ENCODE measurements around the gene ERP27. TPM values are rescaled to one million over a fixed set of nuclear protein-coding genes. Genes with fewer than 3 reads are reported as not detected.

ERP27 gene
- total and polyA plus RNA-seq, 2 donors (not counting 3 experiments of a cell fraction or from before 2014, with no cell fraction given) = 0.70 to 0.88 TPM

DNA sequence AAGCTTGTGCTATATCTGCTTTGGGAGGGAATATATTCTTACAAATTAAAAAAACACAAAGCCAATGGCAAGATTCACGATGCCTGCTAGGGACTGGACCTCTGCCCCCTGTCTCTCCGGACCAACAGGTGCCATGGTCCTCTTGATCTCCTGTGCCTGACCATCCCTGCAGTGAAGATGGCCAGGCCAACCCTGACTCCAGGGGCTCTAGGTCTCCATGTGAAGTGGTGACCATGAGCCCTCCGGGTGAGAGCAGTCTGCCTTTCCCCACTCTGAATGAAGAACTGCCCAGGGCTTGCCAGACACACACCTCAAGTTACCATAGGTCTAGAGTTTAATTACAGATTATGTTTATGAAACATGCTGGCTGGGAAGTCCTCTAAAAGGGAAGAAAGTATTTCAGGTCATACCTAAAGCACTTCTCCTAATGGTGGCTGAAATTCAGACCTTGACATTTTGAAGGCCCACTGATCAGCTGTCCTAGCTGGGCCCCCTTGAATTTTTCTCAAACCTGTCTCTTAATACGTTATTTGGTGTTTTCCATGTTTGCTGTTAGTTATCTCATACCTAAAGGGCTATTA is 21.7 kb upstream of the ERP27 start:
- FAIRE-seq = no peak
- no TSS peak for BruUV-seq (replicated peaks)
- Histone ChIP-seq H3K27me3 (ENCODE audit: control insufficient read depth in 2 of 2, insufficient read depth in 2 of 2, low read length in 2 of 2) (no peaks in the 10 kb centered on the region), H2AFZ (ENCODE audit: low read depth, low read length) (no peak overlapping the region), H3K79me2 (ENCODE audit: control insufficient read depth, insufficient read depth, low read length) (peaks cover 63% of the 10 kb centered on the region), H3K9ac (replicated peaks; ENCODE audit: extremely low read depth, insufficient read depth, low read length) (peak overlapping the region; percentile 48), H3K9me1 (replicated peaks; ENCODE audit: control insufficient read depth, extremely low read depth, insufficient read depth, low read length) (no peaks in the 10 kb centered on the region), H4K20me1 (replicated peaks; ENCODE audit: control insufficient read depth, extremely low read depth, insufficient read depth, low read length) (no peaks in the 10 kb centered on the region), H3K4me1 (ENCODE audit: control insufficient read depth, extremely low read depth, insufficient read depth, low read length) (peaks cover 52% of the 10 kb centered on the region), H3K4me3 (replicated peaks in 1 of 3; ENCODE audit: insufficient read depth in 1 of 3, low read depth in 1 of 3, low read length in 3 of 3) (peak overlapping the region; percentile 12 to 78 (median 57)), H3K27ac (ENCODE audit: insufficient read depth, low read depth, low read length) (peak overlapping the region; percentile 80), H3K36me3 (ENCODE audit: control insufficient read depth in 2 of 2, extremely low read depth in 1 of 2, insufficient read depth in 2 of 2, low read length in 2 of 2) (no peaks in the 10 kb centered on the region), H3K9me3 (replicated peaks; ENCODE audit: control insufficient read depth, insufficient read depth, low read length) (no peaks in the 10 kb centered on the region), H3K4me2 (ENCODE audit: insufficient read depth, low read length) (peak overlapping the region; percentile 98)
- peak; percentile 24 for DNase-seq (ENCODE audit: low read depth, low spot score)
- CTCF ChIA-PET = interaction anchor here (1.4 kb wide), 1 partner anchor 36 kb away, joined by 4 read pairs; no protein-coding TSS in a partner anchor
- intact Hi-C loops (cut with micrococcal nuclease) (loop anchor here (2.0 to 10.0 kb wide), 4 partner anchors 35 to 705 kb away; partner anchors contain the start of gene ATF7IP), dilution Hi-C loops (cut with MboI; ENCODE audit: extremely low pct_ligation_motif_present, low sequenced_read_pairs) (loop anchor here (10.0 kb wide), 1 partner anchor 125 kb away; no protein-coding TSS in a partner anchor)
- TF ChIP-seq POLR2A (IDR thresholded peaks at IDR 0.05; ENCODE audit: low read depth, low read length) = peak; percentile 10
- no peak for TF ChIP-seq MYC (IDR thresholded peaks at IDR 0.05; ENCODE audit: low read depth, low read length)
- POLR2A ChIA-PET = interaction anchor here (1.2 kb wide), 1 partner anchor 156 kb away, joined by 3 read pairs; the partner anchor contains the start of gene C12orf60

- ChIA-PET POLR2A (no interaction called here), CTCF (interaction anchor here (1.4 kb wide), 1 partner anchor 36 kb away, joined by 4 read pairs; no protein-coding TSS in a partner anchor)
- H3K79me2 ChIP-seq (ENCODE audit: control insufficient read depth, insufficient read depth, low read length) = peaks cover 68% of the 10 kb centered on the region
- TF ChIP-seq, protein P1, sequence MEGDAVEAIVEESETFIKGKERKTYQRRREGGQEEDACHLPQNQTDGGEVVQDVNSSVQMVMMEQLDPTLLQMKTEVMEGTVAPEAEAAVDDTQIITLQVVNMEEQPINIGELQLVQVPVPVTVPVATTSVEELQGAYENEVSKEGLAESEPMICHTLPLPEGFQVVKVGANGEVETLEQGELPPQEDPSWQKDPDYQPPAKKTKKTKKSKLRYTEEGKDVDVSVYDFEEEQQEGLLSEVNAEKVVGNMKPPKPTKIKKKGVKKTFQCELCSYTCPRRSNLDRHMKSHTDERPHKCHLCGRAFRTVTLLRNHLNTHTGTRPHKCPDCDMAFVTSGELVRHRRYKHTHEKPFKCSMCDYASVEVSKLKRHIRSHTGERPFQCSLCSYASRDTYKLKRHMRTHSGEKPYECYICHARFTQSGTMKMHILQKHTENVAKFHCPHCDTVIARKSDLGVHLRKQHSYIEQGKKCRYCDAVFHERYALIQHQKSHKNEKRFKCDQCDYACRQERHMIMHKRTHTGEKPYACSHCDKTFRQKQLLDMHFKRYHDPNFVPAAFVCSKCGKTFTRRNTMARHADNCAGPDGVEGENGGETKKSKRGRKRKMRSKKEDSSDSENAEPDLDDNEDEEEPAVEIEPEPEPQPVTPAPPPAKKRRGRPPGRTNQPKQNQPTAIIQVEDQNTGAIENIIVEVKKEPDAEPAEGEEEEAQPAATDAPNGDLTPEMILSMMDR (IDR thresholded peaks at IDR 0.05; ENCODE audit: extremely low read depth in 1 of 2, insufficient read depth in 1 of 2, low read depth in 1 of 2, low read length in 2 of 2) = no peak
- TF ChIP-seq, protein P2, sequence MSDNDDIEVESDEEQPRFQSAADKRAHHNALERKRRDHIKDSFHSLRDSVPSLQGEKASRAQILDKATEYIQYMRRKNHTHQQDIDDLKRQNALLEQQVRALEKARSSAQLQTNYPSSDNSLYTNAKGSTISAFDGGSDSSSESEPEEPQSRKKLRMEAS (IDR thresholded peaks at IDR 0.05; ENCODE audit: insufficient read depth, insufficient read length) = no peak
- TF ChIP-seq MYC (IDR thresholded peaks at IDR 0.05; ENCODE audit: low read depth, low read length) (no peak), GATA2 (IDR thresholded peaks at IDR 0.05; ENCODE audit: insufficient read depth, insufficient read length, low read depth, low read length) (no peak), EZH2 (IDR thresholded peaks at IDR 0.05; ENCODE audit: borderline replicate concordance, low read depth, low read length, severe bottlenecking) (no peak), POLR2A (IDR thresholded peaks at IDR 0.05; ENCODE audit: low read depth, low read length) (no peak), JUN (IDR thresholded peaks at IDR 0.05; ENCODE audit: borderline replicate concordance, insufficient read depth, insufficient read length, low read depth) (no peak), POLR2AphosphoS5 (IDR thresholded peaks at IDR 0.05; ENCODE audit: insufficient read depth, low read depth, low read length) (no peak), FOS (IDR thresholded peaks at IDR 0.05; ENCODE audit: borderline replicate concordance, insufficient read depth, low read length) (no peak)
- H3K27me3 ChIP-seq (ENCODE audit: control insufficient read depth in 2 of 2, insufficient read depth in 2 of 2, low read length in 2 of 2) = no peaks in the 10 kb centered on the region
- DNase-seq (ENCODE audit: low read depth, low spot score) (no peak), FAIRE-seq (no peak)
- intact Hi-C loops (cut with micrococcal nuclease) (loop anchor here (5.0 to 10.0 kb wide), 2 partner anchors 592 to 705 kb away; partner anchors contain the start of gene ATF7IP), dilution Hi-C loops (cut with MboI; ENCODE audit: extremely low pct_ligation_motif_present, low sequenced_read_pairs) (loop anchor here (10.0 kb wide), 1 partner anchor 125 kb away; no protein-coding TSS in a partner anchor)
- H3K4me2 ChIP-seq (ENCODE audit: insufficient read depth, low read length) = peak overlapping the region; percentile 98
- H2AFZ ChIP-seq (ENCODE audit: low read depth, low read length) = no peak overlapping the region
- H4K20me1 ChIP-seq (replicated peaks; ENCODE audit: control insufficient read depth, extremely low read depth, insufficient read depth, low read length) = no peaks in the 10 kb centered on the region
- H3K9ac ChIP-seq (replicated peaks; ENCODE audit: extremely low read depth, insufficient read depth, low read length) = peak overlapping the region; percentile 12
- H3K9me3 ChIP-seq (replicated peaks; ENCODE audit: control insufficient read depth, insufficient read depth, low read length) = no peaks in the 10 kb centered on the region
- H3K4me3 ChIP-seq (replicated peaks in 1 of 3; ENCODE audit: insufficient read depth in 1 of 3, low read depth in 1 of 3, low read length in 3 of 3) = peak overlapping the region in 2 of 3 experiments; percentile 57 to 78
- H3K9me1 ChIP-seq (replicated peaks; ENCODE audit: control insufficient read depth, extremely low read depth, insufficient read depth, low read length) = no peaks in the 10 kb centered on the region
- H3K36me3 ChIP-seq (ENCODE audit: control insufficient read depth in 2 of 2, extremely low read depth in 1 of 2, insufficient read depth in 2 of 2, low read length in 2 of 2) = no peaks in the 10 kb centered on the region
- peaks cover 54% of the 10 kb centered on the region for H3K4me1 ChIP-seq (ENCODE audit: control insufficient read depth, extremely low read depth, insufficient read depth, low read length)
- no TSS peak for BruUV-seq (replicated peaks)
- peak overlapping the region; percentile 80 for H3K27ac ChIP-seq (ENCODE audit: insufficient read depth, low read depth, low read length)
Observed at GRCh38 chr12:14959463-14959862, 21.1 kb upstream of the ERP27 start.
